H1 (cell line): Measurements from ENCODE around the gene CERS1. TPM values are rescaled to one million over a fixed set of nuclear protein-coding genes. Genes with fewer than 3 reads are reported as not detected.

Experiments
- BRCA1 ChIP-seq: IDR thresholded peaks from 2 replicates; pipeline ENCODE4 v1.6.1; 2012; ENCODE audit warnings: low read depth, low read length, improper control_type of control experiment
- CHD1 ChIP-seq: IDR thresholded peaks from 2 replicates; pipeline ENCODE4 v1.6.1; 2012; ENCODE audit warnings: low read depth, low read length, improper control_type of control experiment
- CHD7 ChIP-seq: fragments of 300-600 bp; sonication (generic); IDR thresholded peaks from 2 replicates; pipeline ENCODE4 v1.7.1; 2012; ENCODE audit warnings: low read length, moderate library complexity, mild to moderate bottlenecking, inconsistent platforms; ENCODE audit not compliant: insufficient replicate concordance
- CREB1 ChIP-seq: IDR thresholded peaks from 2 replicates; pipeline ENCODE4 v1.6.1; 2012; ENCODE audit warnings: inconsistent platforms
- HDAC2 ChIP-seq, 2 experiments: fragments of 300-600 bp in 1 of 2; sonication (generic) in 1 of 2; IDR thresholded peaks; 2 replicates each; pipeline ENCODE4 v1.6.1; 2011 to 2012; ENCODE audit warnings: low read depth in 2 of 2, low read length in 2 of 2, mild to moderate bottlenecking in 2 of 2, moderate library complexity in 2 of 2, borderline replicate concordance in 1 of 2, inconsistent platforms in 1 of 2
- KDM4A ChIP-seq: IDR thresholded peaks from one replicate; pipeline ENCODE4 v1.7.1; 2012; ENCODE audit warnings: low read depth, mild to moderate bottlenecking, moderate library complexity, low read length, inconsistent platforms; ENCODE audit not compliant: severe bottlenecking
- SIX5 ChIP-seq: IDR thresholded peaks from 2 replicates; pipeline ENCODE4 v1.6.1; 2011; ENCODE audit warnings: mild to moderate bottlenecking, low read depth, low read length
- SP2 ChIP-seq: IDR thresholded peaks from 2 replicates; pipeline ENCODE4 v1.6.1; 2012; ENCODE audit warnings: mild to moderate bottlenecking, low read length, inconsistent platforms
- TAF1 ChIP-seq: IDR thresholded peaks from 2 replicates; pipeline ENCODE4 v1.6.1; 2011; ENCODE audit warnings: mild to moderate bottlenecking, low read depth, low read length
- TEAD4 ChIP-seq: IDR thresholded peaks from 2 replicates; pipeline ENCODE4 v1.6.1; 2012; ENCODE audit warnings: low read depth, low read length, inconsistent platforms, mixed read lengths
- polyA plus RNA-seq, 7 experiments: library from polyadenylated mRNA; depleted of rRNA in 3 of 7; stranded (reverse) in 5 of 7; unstranded in 2 of 7; fragments of >200 nt in 5 of 7; fragments of 200-250 nt in 2 of 7; gene quantifications; 1 replicate in 5 of 7; 2 replicates in 1 of 7; 4 replicates in 1 of 7; pipeline versions ENCODE4 v1.2.1 to v1.2.3, GENCODE V29; 2011 to 2013; ENCODE audit warnings: missing spikeins in 2 of 7, mixed read lengths in 2 of 7
- total RNA-seq: library from RNA; stranded (reverse); fragmentation: NEBNext Ultra II Directional; extraction: Animal tissue kit (Norgen Biotek cat#: 25700); gene quantifications from 2 replicates; pipeline ENCODE4 v1.2.1, GENCODE V29; 2021

CERS1 gene
- total and polyA plus RNA-seq, 2 of the 8 experiments (the other 6 are each of a cell fraction or from before 2014, with no cell fraction given) = 18.6 to 51.0 TPM

- TF ChIP-seq CHD7 = peak; percentile 67
- TF ChIP-seq TEAD4 = no peak
- TF ChIP-seq SP2 = no peak
- no peak for TF ChIP-seq TAF1
- TF ChIP-seq KDM4A = peak; percentile 74
- TF ChIP-seq BRCA1 = no peak
- TF ChIP-seq HDAC2 (IDR thresholded peaks at IDR 0.05; ENCODE audit: borderline replicate concordance in 1 of 2, low read depth in 2 of 2, low read length in 2 of 2) = peak in 1 of 2 experiments; percentile 91; a peak in 2 of 4 replicates
- no peak; the same call in 1 of the 2 replicates for TF ChIP-seq CREB1
- TF ChIP-seq CHD1 = no peak
- peak; percentile 39; the same call in 1 of the 2 replicates for TF ChIP-seq SIX5
Observed at GRCh38 chr19:18939922-18940768, 44.2 kb upstream of the CERS1 start (continued).
